SU-DHL-6 (cell line): Measurements from ENCODE around the gene ZNF644.

Source experiments
- CTCF ChIP-seq: fragments of 200-600 bp; sonication (generic); IDR thresholded peaks from one replicate; pipeline ENCODE4 v1.5.1; 2017; ENCODE audit warnings: antibody characterized with exemption, mild to moderate bottlenecking, low read length, moderate library complexity; ENCODE audit not compliant: insufficient read depth, poor library complexity, severe bottlenecking
- EZH2phosphoT487 ChIP-seq: fragments of 200-600 bp; sonication (generic), shearing (Covaris generic); conservative IDR thresholded peaks from 2 replicates; pipeline ENCODE4 v1.6.1; 2018; ENCODE audit warnings: mild to moderate bottlenecking, antibody characterized with exemption, low read length, moderate library complexity, mixed read lengths

GRCh38 chr1:91004145-91004544 is 17.7 kb downstream of the ZNF644 start:
- TF ChIP-seq CTCF (no peak), EZH2phosphoT487 (no peak)
